HepG2 (cell line): Measurements from ENCODE around the gene PLD1. TPM values are rescaled to one million over a fixed set of nuclear protein-coding genes. Genes with fewer than 3 reads are reported as not detected.

Experiments
- ATAC-seq: fragments of 200-7000 bp; cut with Tn5 transposase; 3 replicates; pipeline ENCODE4 v1.9.1; 2020; ENCODE audit warnings: mild to moderate bottlenecking, moderate library complexity
- BruUV-seq: library from RNA; stranded (reverse); fragments of 400-500 nt; replicated peaks from 2 replicates; lab custom pipeline; 2021; lab: Mats Ljungman, UMichigan
- CTCF ChIA-PET: fragments of 300-600 bp; formaldehyde crosslinking; extraction: SDS; loops from one replicate; lab custom pipeline; 2021; ENCODE audit warnings: low total read pairs, inconsistent platforms, low intra/inter-chr PET ratio; lab: Yijun Ruan, JAX
- POLR2A ChIA-PET: fragments of 350-600 bp; sonication (Branson Sonifier 250); formaldehyde crosslinking; loops from one replicate; lab custom pipeline; 2020; ENCODE audit warnings: antibody characterized with exemption, inconsistent platforms; lab: Yijun Ruan, JAX
- DNase-seq: peaks from one replicate; pipeline ENCODE4 v3.0.0-alpha.2; 2015; ENCODE audit warnings: low spot score
- FAIRE-seq: peaks from 3 replicates; lab custom pipeline; 2011; peaks lifted over from hg19 to GRCh38; lab: Jason Lieb, UNC
- H2AFZ ChIP-seq: one replicate; pipeline ENCODE4 v1.6.1; 2011; ENCODE audit warnings: low read length, inconsistent platforms
- H3K27ac ChIP-seq: fragments of 300-600 bp; 3 replicates; pipeline ENCODE4 v1.8.0; 2011; ENCODE audit warnings: mixed run types, mild to moderate bottlenecking, mixed read lengths, low read length, inconsistent platforms; ENCODE audit not compliant: insufficient read depth; ENCODE audit errors: extremely low read length
- H3K27me3 ChIP-seq, 2 experiments: fragments of 200-600 bp in 1 of 2; 2 replicates in 1 of 2; 3 replicates in 1 of 2; pipeline versions ENCODE4 v1.6.0 to v1.8.0; 2011; ENCODE audit warnings: low read length in 2 of 2, mild to moderate bottlenecking in 2 of 2, moderate library complexity in 2 of 2, inconsistent platforms in 1 of 2; ENCODE audit not compliant: insufficient read depth in 2 of 2, control insufficient read depth in 1 of 2
- H3K36me3 ChIP-seq, 2 experiments: fragments of 200-600 bp in 1 of 2; replicated peaks in 1 of 2; 2 replicates in 1 of 2; 3 replicates in 1 of 2; pipeline versions ENCODE4 v1.5.1 to v1.8.0; 2011; ENCODE audit warnings: low read length in 2 of 2, inconsistent platforms in 1 of 2; ENCODE audit not compliant: insufficient read depth in 2 of 2, control insufficient read depth in 1 of 2
- H3K4me1 ChIP-seq: 2 replicates; pipeline ENCODE4 v1.5.1; 2012; ENCODE audit warnings: low read length, inconsistent platforms; ENCODE audit not compliant: insufficient read depth
- H3K4me2 ChIP-seq: 2 replicates; pipeline ENCODE4 v1.6.0; 2011; ENCODE audit warnings: low read depth, low read length, inconsistent platforms
- H3K4me3 ChIP-seq, 3 experiments: fragments of 200-600 bp in 1 of 3; sonication (generic), shearing (Covaris generic) in 1 of 3; replicated peaks in 1 of 3; 2 replicates each; pipeline ENCODE4 v1.5.1; 2011 to 2016; ENCODE audit warnings: low read length in 3 of 3, inconsistent platforms in 2 of 3, low read depth in 2 of 3, mild to moderate bottlenecking in 2 of 3, control low read depth in 1 of 3, mixed read lengths in 1 of 3; ENCODE audit not compliant: insufficient read depth in 1 of 3
- H3K79me2 ChIP-seq: one replicate; pipeline ENCODE4 v1.6.1; 2011; ENCODE audit warnings: low read length, inconsistent platforms; ENCODE audit not compliant: insufficient read depth
- H3K9ac ChIP-seq: 2 replicates; pipeline ENCODE4 v1.6.0; 2011; ENCODE audit warnings: mild to moderate bottlenecking, low read depth, low read length, inconsistent platforms; ENCODE audit not compliant: insufficient read depth
- H3K9me3 ChIP-seq: 2 replicates; pipeline ENCODE4 v1.5.1; 2012; ENCODE audit warnings: mild to moderate bottlenecking, low read length
- H4K20me1 ChIP-seq: 2 replicates; pipeline ENCODE4 v1.6.0; 2011; ENCODE audit warnings: inconsistent platforms, mild to moderate bottlenecking, low read length, moderate library complexity; ENCODE audit not compliant: insufficient read depth
- ATF1 ChIP-seq: IDR thresholded peaks from 2 replicates; pipeline ENCODE4 v1.6.1; 2016; ENCODE audit warnings: mild to moderate bottlenecking, control low read depth
- JARID2 ChIP-seq: sonication (generic); formaldehyde crosslinking; IDR thresholded peaks from 2 replicates; pipeline ENCODE4 v1.8.1; 2023; ENCODE audit warnings: missing genetic modification reagents, inconsistent platforms; ENCODE audit not compliant: insufficient replicate concordance
- NFKBIZ ChIP-seq: IDR thresholded peaks from 2 replicates; pipeline ENCODE4 v1.6.1; 2018; ENCODE audit warnings: missing genetic modification reagents, missing compliant biosample characterization
- PAF1 ChIP-seq: IDR thresholded peaks from 2 replicates; pipeline ENCODE4 v1.6.1; 2016; ENCODE audit warnings: missing genetic modification reagents, missing compliant biosample characterization
- SRSF1 ChIP-seq: fragments of 200-400 bp; formaldehyde crosslinking; optimal IDR thresholded peaks from 2 replicates; pipeline ENCODE3; 2017; ENCODE audit warnings: mild to moderate bottlenecking, low read depth, low read length, moderate library complexity
- ZBTB39 ChIP-seq: sonication (generic); formaldehyde crosslinking; IDR thresholded peaks from 2 replicates; pipeline ENCODE4 v1.5.0; 2020; ENCODE audit warnings: missing genetic modification reagents
- ZBTB42 ChIP-seq: sonication (generic); formaldehyde crosslinking; IDR thresholded peaks from 2 replicates; pipeline ENCODE4 v1.5.0; 2020; ENCODE audit warnings: mild to moderate bottlenecking, missing genetic modification reagents
- ZNF503 ChIP-seq: sonication (generic); formaldehyde crosslinking; IDR thresholded peaks from 2 replicates; pipeline ENCODE4 v1.4.0; 2020; ENCODE audit warnings: missing genetic modification reagents
- ZNF549 ChIP-seq: sonication (generic); formaldehyde crosslinking; IDR thresholded peaks from 2 replicates; pipeline ENCODE4 v1.5.0; 2020; ENCODE audit warnings: missing genetic modification reagents
- ZNF564 ChIP-seq: sonication (generic); formaldehyde crosslinking; IDR thresholded peaks from 2 replicates; pipeline ENCODE4 v1.8.1; 2023; ENCODE audit warnings: mild to moderate bottlenecking, missing genetic modification reagents
- ZNF570 ChIP-seq: sonication (generic); formaldehyde crosslinking; IDR thresholded peaks from 2 replicates; pipeline ENCODE4 v1.4.0; 2020; ENCODE audit warnings: mild to moderate bottlenecking, missing genetic modification reagents, borderline replicate concordance
- WGBS: methylation state at CpG from one replicate; pipeline ENCODE4 v1.1.6; 2017; ENCODE audit warnings: low lambda C conversion rate; 5-methylcytosine and 5-hydroxymethylcytosine counted together
- in situ Hi-C: cut with HindIII; loops from 2 replicates; pipeline ENCODE4 v1.10.0; 2017; ENCODE audit warnings: low pct_unique_long_range_greater_than_20kb; ENCODE audit not compliant: extremely low pct_ligation_motif_present
- intact Hi-C: fragments of 100-400 bp; cut with micrococcal nuclease; formaldehyde crosslinking; loops from one replicate; pipeline ENCODE4 v1.10.0; 2022; ENCODE audit not compliant: unreplicated experiment
- polyA plus RNA-seq, 8 experiments: library from polyadenylated mRNA; depleted of rRNA in 3 of 8; stranded (reverse) in 7 of 8; unstranded in 1 of 8; fragments of >200 nt; fragmentation: Illumina TruSeq in 4 of 8; extraction: Trizol in 4 of 8; gene quantifications; 2 replicates each; pipeline versions ENCODE4 v1.2.1 to v1.2.3, GENCODE V29; 2011 to 2016; ENCODE audit warnings: low read depth in 4 of 8, missing spikeins in 1 of 8, mixed read lengths in 1 of 8; ENCODE audit not compliant: insufficient read depth in 1 of 8
- total RNA-seq, 5 experiments: library from RNA; depleted of rRNA; stranded (reverse); fragments of >200 nt; fragmentation: Illumina TruSeq; extraction: Trizol; gene quantifications; 2 replicates each; pipeline ENCODE4 v1.2.3, GENCODE V29; 2016; ENCODE audit warnings: low read depth in 1 of 5

PLD1 gene
- total and polyA plus RNA-seq, 2 of the 13 experiments (the other 11 are each of a cell fraction or from before 2014, with no cell fraction given), result 27.1 to 59.4 TPM

GRCh38 chr3:171551296-171551695 is 259.0 kb downstream of the PLD1 start:
- Histone ChIP-seq H3K4me2 (no peak overlapping the region), H3K27ac (no peak overlapping the region), H4K20me1 (no peaks in the 10 kb centered on the region), H3K27me3 (no peaks in the 10 kb centered on the region), H3K9me3 (no peaks in the 10 kb centered on the region), H3K4me1 (peaks cover 12% of the 10 kb centered on the region), H3K9ac (no peak overlapping the region), H3K4me3 (no peak overlapping the region), H2AFZ (no peak overlapping the region), H3K79me2 (no peaks in the 10 kb centered on the region), H3K36me3 (no peaks in the 10 kb centered on the region)
- no peak for FAIRE-seq
- ChIA-PET POLR2A (no interaction called here), CTCF (no interaction called here)
- intact Hi-C loops (no loop called here), in situ Hi-C loops (no loop called here)
- no peak for ATAC-seq
- no TSS peak for BruUV-seq
- 8% methylated on average over 1 of the region's 1 CpG for WGBS
- TF ChIP-seq ZNF570 (CRISPR knock-in tag), result no peak
- no peak for TF ChIP-seq ATF1
- no peak for TF ChIP-seq PAF1 (CRISPR knock-in tag)
- no peak for TF ChIP-seq ZBTB42 (CRISPR knock-in tag)
- TF ChIP-seq JARID2, result no peak
- TF ChIP-seq ZNF549, result no peak
- no peak for TF ChIP-seq ZNF564 (CRISPR knock-in tag)
- TF ChIP-seq NFKBIZ (CRISPR knock-in tag), result no peak
- no peak for TF ChIP-seq SRSF1
- TF ChIP-seq ZBTB39 (CRISPR knock-in tag), result no peak
- no peak for TF ChIP-seq ZNF503 (CRISPR knock-in tag)
- no peak for DNase-seq

Other genes starting within 250 kb of the PLD1 start
- not detected in 2 replicates for gene TMEM212, start 32.9 kb upstream of the PLD1 start, total RNA-seq (2016; rRNA removed; fragmentation: Illumina TruSeq; extraction: Trizol)
- not detected in 2 replicates for gene TMEM212, start 32.9 kb upstream of the PLD1 start, polyA plus RNA-seq (2011; rRNA removed)
- gene FNDC3B, start 229.1 kb upstream of the PLD1 start, total RNA-seq (2016; rRNA removed; fragmentation: Illumina TruSeq; extraction: Trizol), result 103 and 110 TPM in 2 replicates
- gene FNDC3B, start 229.1 kb upstream of the PLD1 start, polyA plus RNA-seq (2011; rRNA removed), result 74.8 and 82.8 TPM in 2 replicates